AG09309 (cell line): Measurements from ENCODE around the gene EPB41L4B.
"Not testable (repeated sequence)": the region's sequence is repeated elsewhere in the genome, so short reads cannot be mapped to it uniquely, and the experiment has no call there.

Experiments
- DNase-seq: peaks from one replicate; pipeline ENCODE4 v3.0.0-alpha.2; 2010; ENCODE audit warnings: low read depth
- H3K4me3 ChIP-seq: 2 replicates; pipeline ENCODE4 v1.5.1; 2011; ENCODE audit warnings: mild to moderate bottlenecking, low read depth, low read length, moderate library complexity; ENCODE audit not compliant: control insufficient read depth
- CTCF ChIP-seq: IDR thresholded peaks from 2 replicates; pipeline ENCODE4 v1.5.1; 2011; ENCODE audit warnings: mild to moderate bottlenecking, low read depth, low read length, inconsistent platforms; ENCODE audit not compliant: insufficient read depth, control insufficient read depth; ENCODE audit errors: missing control alignments

The EPB41L4B gene

GRCh38 chr9:109225629-109226028, 95.2 kb downstream of the EPB41L4B start:
- TF ChIP-seq CTCF: no peak
- H3K4me3 ChIP-seq: no peak overlapping the region
- DNase-seq: no peak

- H3K4me3 ChIP-seq: no peak overlapping the region
- DNase-seq: no peak
- TF ChIP-seq CTCF: no peak
These were observed 96.1 kb downstream of the EPB41L4B start for GRCh38 chr9:109224751-109225150.

GRCh38 chr9:109218242-109218641, 102.6 kb downstream of the EPB41L4B start:
- H3K4me3 ChIP-seq, DNase-seq: not testable (repeated sequence)

GRCh38 chr9:109214414-109214813, 106.4 kb downstream of the EPB41L4B start:
- H3K4me3 ChIP-seq: no peak overlapping the region
- DNase-seq: no peak
- no peak for TF ChIP-seq CTCF

- TF ChIP-seq CTCF: no peak
- H3K4me3 ChIP-seq: no peak overlapping the region
- DNase-seq: no peak
These were observed 107.4 kb downstream of the EPB41L4B start for GRCh38 chr9:109213285-109214121.

GRCh38 chr9:109212768-109213167, 108.1 kb downstream of the EPB41L4B start:
- no peak overlapping the region for H3K4me3 ChIP-seq
- no peak for TF ChIP-seq CTCF
- DNase-seq: no peak

- DNase-seq: no peak
- no peak overlapping the region for H3K4me3 ChIP-seq
- no peak for TF ChIP-seq CTCF
These were observed 114.2 kb downstream of the EPB41L4B start for GRCh38 chr9:109206670-109207069.
